Activated CD8-positive, alpha-beta memory T cell treated with anti-CD3 and anti-CD28 coated beads, Interleukin-2, amount 50 U/mL, for 48 hours (primary cell): ENCODE data around the gene CPZ.

Source experiments
- DNase-seq: peaks from one replicate; pipeline ENCODE4 v3.0.0-alpha.2; 2020

Gene CPZ

GRCh38 chr4:8656711-8657380 is 64.3 kb downstream of the CPZ start:
- no peak for DNase-seq

GRCh38 chr4:8657381-8658088 is 65.0 kb downstream of the CPZ start:
- no peak for DNase-seq

GRCh38 chr4:8662776-8663175 is 70.2 kb downstream of the CPZ start:
- DNase-seq, result no peak

GRCh38 chr4:8664031-8664805 is 71.7 kb downstream of the CPZ start:
- DNase-seq, result no peak

GRCh38 chr4:8664976-8665375 is 72.4 kb downstream of the CPZ start:
- DNase-seq, result no peak

GRCh38 chr4:8665406-8666360 is 73.1 kb downstream of the CPZ start:
- no peak for DNase-seq

- no peak for DNase-seq
These were observed 74.0 kb downstream of the CPZ start for GRCh38 chr4:8666581-8666980.
